Fibroblast of villous mesenchyme (primary cell): Measurements from ENCODE around the gene MBNL1. TPM values are rescaled to one million over a fixed set of nuclear protein-coding genes. Genes with fewer than 3 reads are reported as not detected.

Experiments used
- DNase-seq: peaks from one replicate; pipeline ENCODE4 v3.0.0-alpha.2; 2010; ENCODE audit warnings: low read depth
- H3K4me3 ChIP-seq: 2 replicates; pipeline ENCODE4 v1.5.1; 2011; ENCODE audit warnings: low read depth, mild to moderate bottlenecking, low read length
- total RNA-seq: library from RNA; depleted of rRNA; stranded (reverse); fragments of >200 nt; gene quantifications from 2 replicates; pipeline ENCODE4 v1.2.3, GENCODE V29; 2012
- TF ChIP-seq, protein P1 (sequence below): IDR thresholded peaks from 2 replicates; pipeline ENCODE4 v1.5.1; 2012; ENCODE audit warnings: low read depth, mild to moderate bottlenecking, low read length; ENCODE audit not compliant: insufficient read depth

Gene MBNL1
- total RNA-seq, 1 donor, result 440 TPM

DNA sequence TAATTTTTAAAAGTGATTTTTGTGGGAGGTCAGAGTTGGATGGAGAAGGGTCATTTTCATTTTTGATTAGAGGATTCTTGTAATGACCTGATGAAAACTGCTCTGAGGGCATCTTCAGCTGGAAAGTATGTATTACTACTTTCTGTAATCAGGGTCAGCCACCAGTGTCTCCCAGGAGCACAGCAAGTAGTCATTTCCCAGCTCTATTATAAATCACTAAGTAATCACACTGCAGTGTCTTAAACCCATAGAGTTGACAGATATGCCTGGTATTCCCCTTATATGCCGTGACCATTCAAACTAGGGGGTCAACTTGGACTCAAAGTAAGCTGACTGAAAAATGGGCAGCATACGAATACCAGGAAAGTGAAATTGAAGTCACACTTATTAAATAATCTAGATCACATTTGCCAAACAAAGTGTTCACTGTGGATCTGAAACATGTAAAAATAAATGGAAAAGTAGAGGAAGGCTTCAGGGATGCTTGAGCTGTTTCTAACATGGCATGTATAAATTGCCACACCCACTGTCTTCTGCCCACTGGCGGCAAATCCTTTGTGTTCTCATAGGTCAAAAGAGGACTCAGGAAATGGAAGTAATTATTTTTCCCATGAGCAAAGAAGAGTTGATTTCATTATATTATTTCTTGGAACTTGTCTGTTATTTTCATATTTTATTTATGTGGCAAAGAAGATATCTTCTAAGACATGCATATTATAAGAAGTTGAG lies 105.7 kb downstream of the MBNL1 start:
- DNase-seq, result no peak
- TF ChIP-seq, protein P1, sequence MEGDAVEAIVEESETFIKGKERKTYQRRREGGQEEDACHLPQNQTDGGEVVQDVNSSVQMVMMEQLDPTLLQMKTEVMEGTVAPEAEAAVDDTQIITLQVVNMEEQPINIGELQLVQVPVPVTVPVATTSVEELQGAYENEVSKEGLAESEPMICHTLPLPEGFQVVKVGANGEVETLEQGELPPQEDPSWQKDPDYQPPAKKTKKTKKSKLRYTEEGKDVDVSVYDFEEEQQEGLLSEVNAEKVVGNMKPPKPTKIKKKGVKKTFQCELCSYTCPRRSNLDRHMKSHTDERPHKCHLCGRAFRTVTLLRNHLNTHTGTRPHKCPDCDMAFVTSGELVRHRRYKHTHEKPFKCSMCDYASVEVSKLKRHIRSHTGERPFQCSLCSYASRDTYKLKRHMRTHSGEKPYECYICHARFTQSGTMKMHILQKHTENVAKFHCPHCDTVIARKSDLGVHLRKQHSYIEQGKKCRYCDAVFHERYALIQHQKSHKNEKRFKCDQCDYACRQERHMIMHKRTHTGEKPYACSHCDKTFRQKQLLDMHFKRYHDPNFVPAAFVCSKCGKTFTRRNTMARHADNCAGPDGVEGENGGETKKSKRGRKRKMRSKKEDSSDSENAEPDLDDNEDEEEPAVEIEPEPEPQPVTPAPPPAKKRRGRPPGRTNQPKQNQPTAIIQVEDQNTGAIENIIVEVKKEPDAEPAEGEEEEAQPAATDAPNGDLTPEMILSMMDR, result no peak
- H3K4me3 ChIP-seq, result no peak overlapping the region

DNA sequence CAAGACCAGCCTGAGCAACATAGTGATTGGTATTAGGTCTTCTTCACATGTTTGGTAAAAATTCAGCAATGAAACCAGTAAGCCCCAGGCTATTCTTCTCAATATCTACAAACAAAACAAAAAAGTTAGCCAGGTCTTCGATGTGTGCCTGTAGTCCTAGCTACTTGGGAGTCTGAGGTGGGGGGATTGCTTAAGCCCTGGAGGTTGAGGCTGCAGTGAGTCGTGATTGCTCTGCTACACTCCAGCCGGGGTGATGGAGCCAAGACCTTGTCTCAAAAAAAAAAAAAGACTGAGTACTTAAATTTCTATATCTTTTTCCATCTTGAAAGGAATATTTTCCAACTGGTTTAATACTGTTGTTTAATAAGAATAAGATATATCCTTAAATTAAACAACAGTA lies 106.8 kb downstream of the MBNL1 start:
- TF ChIP-seq, protein P1, result no peak
- DNase-seq, result no peak
- H3K4me3 ChIP-seq, result no peak overlapping the region

DNA sequence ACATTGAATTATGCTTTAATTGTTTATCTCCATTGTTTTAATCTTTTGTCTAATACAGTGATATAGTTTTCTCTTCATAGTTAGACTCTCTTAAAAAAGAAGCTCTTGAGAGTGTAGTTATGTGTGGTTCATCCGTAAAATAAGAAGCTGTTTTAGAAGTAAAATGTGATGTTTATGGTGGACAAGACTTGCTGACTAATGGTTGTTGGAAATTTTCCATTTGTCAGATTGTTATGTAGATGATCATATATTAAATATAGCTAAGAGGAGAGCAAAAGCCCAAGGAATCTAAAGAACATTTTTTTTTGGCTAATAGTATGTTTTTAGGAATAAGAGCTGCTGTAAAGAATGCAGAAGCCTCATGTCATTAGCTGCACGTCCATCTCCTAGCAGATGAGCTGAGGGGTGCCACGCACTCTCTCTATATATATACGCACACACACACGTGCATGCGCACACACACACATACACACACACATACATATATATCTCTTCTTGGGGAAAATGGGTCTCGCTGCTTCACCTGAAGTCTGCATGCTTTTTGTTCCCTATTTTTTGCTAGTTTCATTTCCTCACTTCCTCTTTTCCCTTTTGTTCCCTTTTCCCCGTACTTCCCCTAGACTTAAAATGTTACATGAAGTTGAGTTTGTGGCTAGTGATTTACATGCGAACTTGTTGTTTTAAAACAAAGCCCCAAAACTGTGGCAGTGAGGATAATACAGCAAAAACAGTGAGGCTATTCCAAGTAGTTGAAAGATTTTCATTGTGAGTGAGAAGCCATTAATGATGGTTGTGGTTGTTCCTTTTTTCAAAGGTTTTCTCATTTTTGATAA lies 107.8 kb downstream of the MBNL1 start:
- H3K4me3 ChIP-seq, result no peak overlapping the region
- TF ChIP-seq, protein P1, result no peak
- peak; percentile 62 for DNase-seq

DNA sequence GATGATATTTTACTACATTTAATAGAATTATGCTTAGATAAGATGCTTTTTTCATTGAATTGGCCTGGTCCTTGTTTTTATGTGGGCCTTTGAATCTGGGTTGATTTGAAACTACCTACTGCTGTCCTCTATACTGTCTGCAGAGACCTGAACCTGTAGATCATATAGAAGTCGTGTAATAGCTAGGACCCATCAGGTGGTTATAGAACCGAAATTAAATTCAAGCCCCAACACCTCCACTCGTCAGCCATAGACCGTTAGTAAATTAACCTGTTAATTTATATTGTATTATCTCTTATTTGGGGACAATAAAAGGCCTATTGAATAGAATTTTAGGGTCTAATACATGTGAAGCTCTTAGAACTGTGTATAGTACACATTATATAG lies 108.4 kb downstream of the MBNL1 start:
- DNase-seq, result no peak
- TF ChIP-seq, protein P1, result no peak
- no peak overlapping the region for H3K4me3 ChIP-seq

DNA sequence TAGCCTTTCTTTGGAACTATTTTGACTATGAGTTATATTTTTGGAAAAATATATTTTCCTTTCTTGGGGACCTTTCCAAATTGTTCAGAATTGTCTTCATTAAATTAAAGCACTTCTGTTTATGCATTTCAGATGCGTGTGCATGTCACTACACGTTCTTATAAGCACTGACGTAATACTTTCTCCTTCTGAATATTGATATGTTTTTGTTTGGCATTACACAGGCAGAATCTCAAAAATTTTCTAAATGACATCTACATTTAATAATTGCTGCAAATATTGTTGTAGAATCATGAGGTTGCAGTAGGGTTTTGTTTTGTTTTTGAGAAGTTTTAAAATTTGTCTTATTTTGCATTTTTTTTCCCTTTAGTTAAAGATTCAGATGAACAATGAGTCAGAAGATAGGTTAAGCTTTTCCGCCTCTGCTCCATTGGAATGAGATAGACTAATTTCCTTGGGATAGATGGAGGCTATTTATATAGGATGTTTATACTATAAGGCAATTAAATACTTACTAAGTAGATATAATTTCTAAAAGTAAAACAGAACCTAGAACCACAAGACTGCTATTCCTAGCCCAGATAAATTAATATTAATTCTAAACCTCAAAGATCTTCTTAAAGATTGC lies 110.8 kb downstream of the MBNL1 start:
- DNase-seq, result no peak
- H3K4me3 ChIP-seq, result no peak overlapping the region
- TF ChIP-seq, protein P1, result no peak

DNA sequence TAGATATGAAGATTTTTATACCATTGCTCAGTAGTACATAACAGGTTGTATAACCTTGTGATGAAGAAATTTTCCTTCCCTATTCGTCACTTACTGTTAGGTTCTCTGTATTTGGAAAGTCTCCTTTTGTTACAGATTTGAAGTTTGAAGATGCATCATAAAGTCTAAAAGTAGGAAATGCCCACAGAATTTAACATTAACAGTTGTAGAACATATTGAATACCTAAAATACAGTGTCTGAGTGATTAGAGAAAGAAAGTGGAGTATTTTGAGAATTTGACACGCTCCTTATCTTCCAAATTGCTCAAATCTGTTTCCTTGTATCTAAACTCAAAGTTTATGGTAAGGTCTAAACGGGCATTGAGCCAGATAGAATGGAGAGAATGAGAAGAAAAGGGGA lies 111.3 kb downstream of the MBNL1 start:
- TF ChIP-seq, protein P1, result no peak
- DNase-seq, result no peak
- H3K4me3 ChIP-seq, result no peak overlapping the region
